GM06990 (cell line): ENCODE data around the gene BCAR3.

Source experiments
- DNase-seq: peaks from one replicate; pipeline ENCODE4 v3.0.0-alpha.2; 2011; ENCODE audit not compliant: insufficient read length; ENCODE audit errors: extremely low read depth
- H3K27me3 ChIP-seq: replicated peaks from 2 replicates; pipeline ENCODE4 v1.6.0; 2011; ENCODE audit warnings: low read length; ENCODE audit not compliant: control insufficient read depth, insufficient read depth
- H3K36me3 ChIP-seq: 2 replicates; pipeline ENCODE4 v1.5.1; 2011; ENCODE audit warnings: low read length; ENCODE audit not compliant: control insufficient read depth, insufficient read depth
- H3K4me3 ChIP-seq: replicated peaks from 2 replicates; pipeline ENCODE4 v1.5.1; 2011; ENCODE audit warnings: low read depth, mild to moderate bottlenecking, control low read depth, low read length
- CTCF ChIP-seq: IDR thresholded peaks from 2 replicates; pipeline ENCODE4 v1.5.1; 2011; ENCODE audit warnings: low read length, control low read depth, mild to moderate bottlenecking, inconsistent platforms; ENCODE audit not compliant: insufficient read depth, poor library complexity, severe bottlenecking

Gene BCAR3

GRCh38 chr1:93690341-93690740, 8.7 kb upstream of the BCAR3 start:
- H3K36me3 ChIP-seq = no peaks in the 10 kb centered on the region
- DNase-seq = no peak
- no peak for TF ChIP-seq CTCF
- H3K4me3 ChIP-seq = no peak overlapping the region
- H3K27me3 ChIP-seq = no peaks in the 10 kb centered on the region

- no peak for TF ChIP-seq CTCF
- no peaks in the 10 kb centered on the region for H3K36me3 ChIP-seq
- H3K27me3 ChIP-seq = no peaks in the 10 kb centered on the region
- no peak for DNase-seq
- H3K4me3 ChIP-seq = no peak overlapping the region
Observed at GRCh38 chr1:93689521-93690223, 8.0 kb upstream of the BCAR3 start.

- Histone ChIP-seq H3K27me3 (no peaks in the 10 kb centered on the region), H3K4me3 (no peak overlapping the region), H3K36me3 (no peaks in the 10 kb centered on the region)
- no peak for TF ChIP-seq CTCF
- no peak for DNase-seq
Observed at GRCh38 chr1:93687542-93687941, 5.9 kb upstream of the BCAR3 start.

- Histone ChIP-seq H3K27me3 (no peaks in the 10 kb centered on the region), H3K4me3 (no peak overlapping the region)
- TF ChIP-seq CTCF = no peak
Observed at GRCh38 chr1:93686504-93687250, 5.0 kb upstream of the BCAR3 start.

GRCh38 chr1:93685918-93686317, 4.3 kb upstream of the BCAR3 start:
- DNase-seq = no peak
- Histone ChIP-seq H3K36me3 (no peaks in the 10 kb centered on the region), H3K4me3 (no peak overlapping the region), H3K27me3 (no peaks in the 10 kb centered on the region)
- no peak for TF ChIP-seq CTCF

More at GRCh38 chr1:93686504-93687250, 5.0 kb upstream of the BCAR3 start:
- no peak for DNase-seq
- H3K36me3 ChIP-seq = no peaks in the 10 kb centered on the region
